HCT116 (cell line): ENCODE results near the gene PAQR8.

Experiments
- CTCF ChIP-seq, 3 experiments: fragments of 200-600 bp in 1 of 3; sonication (generic) in 1 of 3; IDR thresholded peaks in 2 of 3; conservative IDR thresholded peaks in 1 of 3; 2 replicates each; pipeline ENCODE4 v1.5.1; 2012 to 2017; ENCODE audit warnings: low read depth in 2 of 3, low read length in 2 of 3, antibody characterized with exemption in 1 of 3, borderline replicate concordance in 1 of 3, control low read depth in 1 of 3, mild to moderate bottlenecking in 1 of 3, mixed read lengths in 1 of 3, mixed run types in 1 of 3, moderate library complexity in 1 of 3; ENCODE audit not compliant: insufficient read depth in 1 of 3
- EGR1 ChIP-seq: IDR thresholded peaks from 2 replicates; pipeline ENCODE4 v1.6.1; 2012; ENCODE audit warnings: low read depth
- EZH2 ChIP-seq: fragments of 200-600 bp; sonication (generic); IDR thresholded peaks from 2 replicates; pipeline ENCODE4 v1.6.1; 2017; ENCODE audit warnings: antibody characterized with exemption, mixed run types
- EZH2phosphoT487 ChIP-seq: fragments of 200-600 bp; IDR thresholded peaks from 2 replicates; pipeline ENCODE4 v1.6.1; 2018; ENCODE audit warnings: antibody characterized with exemption, borderline replicate concordance
- MAX ChIP-seq: IDR thresholded peaks from 2 replicates; pipeline ENCODE4 v1.6.1; 2012
- POLR2A ChIP-seq: IDR thresholded peaks from 2 replicates; pipeline ENCODE4 v1.7.0; 2011; ENCODE audit warnings: borderline replicate concordance; ENCODE audit not compliant: insufficient read depth, insufficient read length; ENCODE audit errors: extremely low read depth
- POLR2AphosphoS5 ChIP-seq: IDR thresholded peaks from 2 replicates; pipeline ENCODE4 v1.6.1; 2011; ENCODE audit warnings: mild to moderate bottlenecking, low read depth, low read length, moderate library complexity
- SP1 ChIP-seq: IDR thresholded peaks from 2 replicates; pipeline ENCODE4 v1.6.1; 2012; ENCODE audit warnings: low read depth
- YY1 ChIP-seq: IDR thresholded peaks from 2 replicates; pipeline ENCODE4 v1.6.1; 2011; ENCODE audit warnings: low read length, low read depth, moderate library complexity, mild to moderate bottlenecking; ENCODE audit not compliant: insufficient replicate concordance; ENCODE audit errors: extremely low read depth
- ZNF274 ChIP-seq: fragments of 200-500 bp; sonication (Bioruptor generic); IDR thresholded peaks from 2 replicates; pipeline ENCODE4 v1.6.1; 2014; ENCODE audit warnings: mild to moderate bottlenecking, low read depth, low read length, inconsistent platforms

GRCh38 chr6:52373151-52373690 lies 11.3 kb downstream of the PAQR8 start:
- TF ChIP-seq CTCF (IDR thresholded peaks at IDR 0.05 in 2 of 3, conservative IDR thresholded peaks at IDR 0.05 in 1 of 3; ENCODE audit: borderline replicate concordance in 1 of 3, insufficient read depth in 1 of 3, low read depth in 2 of 3, low read length in 2 of 3), result no peak
- TF ChIP-seq MAX, result no peak
- no peak for TF ChIP-seq POLR2A
- TF ChIP-seq YY1, result no peak
- TF ChIP-seq EZH2, result no peak
- no peak for TF ChIP-seq EGR1
- TF ChIP-seq EZH2phosphoT487, result no peak
- no peak for TF ChIP-seq SP1
- no peak for TF ChIP-seq ZNF274
- no peak for TF ChIP-seq POLR2AphosphoS5
